AG10803 (cell line): ENCODE measurements around the gene GALK2.

ENCODE experiments used
- DNase-seq: peaks from one replicate; pipeline ENCODE4 v3.0.0; 2010; ENCODE audit warnings: low read depth
- H3K4me3 ChIP-seq: 2 replicates; pipeline ENCODE4 v1.5.1; 2011; ENCODE audit warnings: mild to moderate bottlenecking, low read length, control low read depth
- CTCF ChIP-seq: conservative IDR thresholded peaks from 2 replicates; pipeline ENCODE4 v1.5.1; 2011; ENCODE audit warnings: mild to moderate bottlenecking, low read length, control low read depth, inconsistent platforms

The GALK2 gene

GRCh38 chr15:49286649-49287404, 116.8 kb downstream of the GALK2 start:
- H3K4me3 ChIP-seq = no peak overlapping the region
- DNase-seq = peak; percentile 48
- no peak for TF ChIP-seq CTCF

GRCh38 chr15:49287481-49287880, 117.4 kb downstream of the GALK2 start:
- no peak for TF ChIP-seq CTCF
- H3K4me3 ChIP-seq = no peak overlapping the region
- no peak for DNase-seq

GRCh38 chr15:49288391-49288790, 118.3 kb downstream of the GALK2 start:
- H3K4me3 ChIP-seq = no peak overlapping the region
- TF ChIP-seq CTCF = no peak
- peak; percentile 68 for DNase-seq

- no peak for DNase-seq
- no peak overlapping the region for H3K4me3 ChIP-seq
- TF ChIP-seq CTCF = no peak
Measured at GRCh38 chr15:49290191-49290590, 120.1 kb downstream of the GALK2 start.

GRCh38 chr15:49293941-49294340, 123.9 kb downstream of the GALK2 start:
- DNase-seq = no peak
- H3K4me3 ChIP-seq = no peak overlapping the region
- no peak for TF ChIP-seq CTCF

- no peak overlapping the region for H3K4me3 ChIP-seq
- no peak for TF ChIP-seq CTCF
- DNase-seq = no peak
Measured at GRCh38 chr15:49296258-49296657, 126.2 kb downstream of the GALK2 start.

GRCh38 chr15:49297584-49297983, 127.5 kb downstream of the GALK2 start:
- DNase-seq = no peak
- TF ChIP-seq CTCF = no peak
- H3K4me3 ChIP-seq = no peak overlapping the region
